HG03280 (cell line): ENCODE results near the gene HLA-G.

ENCODE experiments used
- ATAC-seq: cut with Tn5 transposase; IDR thresholded peaks from one replicate; pipeline ENCODE4 v1.9.1; 2021; ENCODE audit warnings: mild to moderate bottlenecking, moderate library complexity; ENCODE audit not compliant: unreplicated experiment

Gene HLA-G

GRCh38 chr6:29815118-29815750, 12.4 kb upstream of the HLA-G start:
- no peak for ATAC-seq

GRCh38 chr6:29816030-29816429, 11.6 kb upstream of the HLA-G start:
- no peak for ATAC-seq

GRCh38 chr6:29818892-29819291, 8.7 kb upstream of the HLA-G start:
- no peak for ATAC-seq

- no peak for ATAC-seq
Measured at GRCh38 chr6:29824144-29824543, 3.5 kb upstream of the HLA-G start.

- no peak for ATAC-seq
Measured at GRCh38 chr6:29825848-29826247, 1.8 kb upstream of the HLA-G start.

- no peak for ATAC-seq
Measured at GRCh38 chr6:29826271-29826670, 1.4 kb upstream of the HLA-G start.

- ATAC-seq, result no peak
Measured at GRCh38 chr6:29828471-29828797, 809 bp downstream of the HLA-G start.

- no peak for ATAC-seq
Measured at GRCh38 chr6:29829766-29830165, 2.1 kb downstream of the HLA-G start.

- ATAC-seq, result no peak
Measured at GRCh38 chr6:29830409-29830808, 2.8 kb downstream of the HLA-G start.

GRCh38 chr6:29831776-29832175, 4.2 kb downstream of the HLA-G start:
- no peak for ATAC-seq

- no peak for ATAC-seq
Measured at GRCh38 chr6:29834564-29835436, 7.2 kb downstream of the HLA-G start.

GRCh38 chr6:29839917-29840316, 12.3 kb downstream of the HLA-G start:
- no peak for ATAC-seq

- no peak for ATAC-seq
Measured at GRCh38 chr6:29841030-29841429, 13.4 kb downstream of the HLA-G start.

GRCh38 chr6:29845405-29846006, 17.9 kb downstream of the HLA-G start:
- no peak for ATAC-seq

- no peak for ATAC-seq
Measured at GRCh38 chr6:29847871-29848630, 20.4 kb downstream of the HLA-G start.

GRCh38 chr6:29850011-29850553, 22.5 kb downstream of the HLA-G start:
- no peak for ATAC-seq

GRCh38 chr6:29851190-29851589, 23.6 kb downstream of the HLA-G start:
- no peak for ATAC-seq

GRCh38 chr6:29853245-29853644, 25.6 kb downstream of the HLA-G start:
- no peak for ATAC-seq

GRCh38 chr6:29858006-29858405, 30.4 kb downstream of the HLA-G start:
- no peak for ATAC-seq

GRCh38 chr6:29861521-29862255, 34.1 kb downstream of the HLA-G start:
- ATAC-seq, result no peak
